Vagina (tissue), 2 donors: ENCODE measurements around the gene GMPPA. TPM values are rescaled to one million over a fixed set of nuclear protein-coding genes. Genes with fewer than 3 reads are reported as not detected.

Experiments
- DNase-seq, 2 donors: peaks; one replicate each; pipeline ENCODE4 v3.0.0-alpha.2; 2017; ENCODE audit errors: extremely low spot score in 2 of 2
- H3K27ac ChIP-seq: fragments of 200-600 bp; sonication (generic); one replicate; pipeline ENCODE4 v1.5.1; 2019
- H3K27me3 ChIP-seq: fragments of 200-600 bp; sonication (generic); one replicate; pipeline ENCODE4 v1.5.1; 2019
- H3K36me3 ChIP-seq, 2 donors: fragments of 200-600 bp; sonication (generic); one replicate each; pipeline ENCODE4 v1.5.1; 2017 to 2019
- H3K4me1 ChIP-seq: fragments of 200-600 bp; sonication (generic); one replicate; pipeline ENCODE4 v1.5.1; 2019
- H3K4me3 ChIP-seq, 2 donors: fragments of 200-600 bp; sonication (generic); 1 replicate in 1 of 2; 2 replicates in 1 of 2; pipeline ENCODE4 v1.5.1; 2016 to 2019
- H3K9me3 ChIP-seq: fragments of 200-600 bp; sonication (generic); one replicate; pipeline ENCODE4 v1.5.1; 2019
- CTCF ChIP-seq, 3 experiments: fragments of 450-650 bp in 2 of 3; fragments of 200-600 bp in 1 of 3; sonication (generic) in 1 of 3; IDR thresholded peaks; one replicate each; pipeline ENCODE4 v1.5.1; 2017 to 2019; ENCODE audit warnings: antibody characterized with exemption in 3 of 3, mild to moderate bottlenecking in 2 of 3, moderate library complexity in 2 of 3
- POLR2A ChIP-seq, 2 donors: fragments of 450-650 bp; IDR thresholded peaks; one replicate each; pipeline ENCODE4 v1.6.1; 2017; ENCODE audit warnings: antibody characterized with exemption in 2 of 2, mild to moderate bottlenecking in 2 of 2, moderate library complexity in 2 of 2
- POLR2AphosphoS5 ChIP-seq, 2 donors: sonication (generic); formaldehyde crosslinking; IDR thresholded peaks; one replicate each; pipeline ENCODE4 v1.9.0; 2017; ENCODE audit warnings: antibody characterized with exemption in 2 of 2, mild to moderate bottlenecking in 2 of 2, low read depth in 1 of 2; ENCODE audit not compliant: insufficient read depth in 1 of 2
- intact Hi-C: fragments of 100-400 bp; cut with DNase I; formaldehyde crosslinking; loops from one replicate; pipeline ENCODE4 v1.15.1; 2023
- total RNA-seq: library from RNA; depleted of rRNA; stranded (reverse); fragments of >200 nt; gene quantifications from one replicate; pipeline ENCODE4 v1.2.3, GENCODE V29; 2016

The GMPPA gene
- total RNA-seq, 1 donor from 2014 or later: 35.4 TPM

- Histone ChIP-seq H3K4me3 (no peak overlapping the region), H3K27ac (no peak overlapping the region), H3K36me3 (no peaks in the 10 kb centered on the region), H3K4me1 (peaks cover 29% of the 10 kb centered on the region), H3K9me3 (no peaks in the 10 kb centered on the region), H3K27me3 (no peaks in the 10 kb centered on the region)
- intact Hi-C loops: loop anchor here (5.0 kb wide), 1 partner anchor 55 kb away; no protein-coding TSS in a partner anchor
- DNase-seq: no peak
- TF ChIP-seq POLR2AphosphoS5 (IDR thresholded peaks at IDR 0.05; ENCODE audit: insufficient read depth in 1 of 2, low read depth in 1 of 2) (no peak), CTCF (IDR thresholded peaks at IDR 0.05) (no peak), POLR2A (IDR thresholded peaks at IDR 0.05) (no peak)
These were observed 26.0 kb upstream of the GMPPA start for GRCh38 chr2:219472629-219473187.

- no peak overlapping the region for H3K4me3 ChIP-seq
- no peak for DNase-seq
- peaks cover 21% of the 10 kb centered on the region for H3K4me1 ChIP-seq
- H3K9me3 ChIP-seq: no peaks in the 10 kb centered on the region
- no peak overlapping the region for H3K27ac ChIP-seq
- no peaks in the 10 kb centered on the region for H3K27me3 ChIP-seq
- H3K36me3 ChIP-seq: no peaks in the 10 kb centered on the region
- TF ChIP-seq CTCF (IDR thresholded peaks at IDR 0.05) (no peak), POLR2A (IDR thresholded peaks at IDR 0.05) (no peak), POLR2AphosphoS5 (IDR thresholded peaks at IDR 0.05; ENCODE audit: insufficient read depth in 1 of 2, low read depth in 1 of 2) (no peak)
- intact Hi-C loops: loop anchor here (5.0 kb wide), 1 partner anchor 54 kb away; no protein-coding TSS in a partner anchor
These were observed 25.2 kb upstream of the GMPPA start for GRCh38 chr2:219473511-219473910.

GRCh38 chr2:219474285-219475060 is 24.2 kb upstream of the GMPPA start:
- Histone ChIP-seq H3K27me3 (no peaks in the 10 kb centered on the region), H3K27ac (no peak overlapping the region), H3K9me3 (no peaks in the 10 kb centered on the region), H3K36me3 (no peaks in the 10 kb centered on the region), H3K4me3 (no peak overlapping the region), H3K4me1 (peaks cover 17% of the 10 kb centered on the region)
- intact Hi-C loops: loop anchor here (5.0 kb wide), 1 partner anchor 53 kb away; no protein-coding TSS in a partner anchor
- no peak for TF ChIP-seq CTCF (IDR thresholded peaks at IDR 0.05)
- TF ChIP-seq POLR2A (IDR thresholded peaks at IDR 0.05): no peak
- no peak for TF ChIP-seq POLR2AphosphoS5 (IDR thresholded peaks at IDR 0.05; ENCODE audit: insufficient read depth in 1 of 2, low read depth in 1 of 2)
- no peak for DNase-seq

GRCh38 chr2:219475278-219475677 is 23.4 kb upstream of the GMPPA start:
- Histone ChIP-seq H3K36me3 (no peaks in the 10 kb centered on the region), H3K27me3 (no peaks in the 10 kb centered on the region)
- intact Hi-C loops: no loop called here

GRCh38 chr2:219475697-219476651 is 22.7 kb upstream of the GMPPA start:
- Histone ChIP-seq H3K27me3 (no peaks in the 10 kb centered on the region), H3K9me3 (no peaks in the 10 kb centered on the region), H3K27ac (peak overlapping the region; percentile 62), H3K4me1 (peaks cover 17% of the 10 kb centered on the region), H3K4me3 (peak overlapping the region in 1 of 2 donors; percentile 26), H3K36me3 (no peaks in the 10 kb centered on the region)
- DNase-seq: no peak
- intact Hi-C loops: no loop called here
- TF ChIP-seq CTCF (IDR thresholded peaks at IDR 0.05) (peak; percentile 68 to 86 (median 73)), POLR2A (IDR thresholded peaks at IDR 0.05) (no peak), POLR2AphosphoS5 (IDR thresholded peaks at IDR 0.05; ENCODE audit: insufficient read depth in 1 of 2, low read depth in 1 of 2) (peak in 1 of 2 donors; percentile 25)

More at GRCh38 chr2:219475278-219475677, 23.4 kb upstream of the GMPPA start:
- no peak overlapping the region for H3K27ac ChIP-seq
- DNase-seq: no peak
- H3K4me1 ChIP-seq: peaks cover 17% of the 10 kb centered on the region
- H3K9me3 ChIP-seq: no peaks in the 10 kb centered on the region
- no peak for TF ChIP-seq POLR2A (IDR thresholded peaks at IDR 0.05)
- no peak overlapping the region for H3K4me3 ChIP-seq
